HG03045 (cell line): ENCODE results near the gene ZC3H7A.
"Not testable (repeated sequence)": the region's sequence is repeated elsewhere in the genome, so short reads cannot be mapped to it uniquely, and the experiment has no call there.

Experiments used
- ATAC-seq: cut with Tn5 transposase; IDR thresholded peaks from one replicate; pipeline ENCODE4 v1.9.1; 2021; ENCODE audit warnings: mild to moderate bottlenecking, moderate library complexity; ENCODE audit not compliant: unreplicated experiment

Gene ZC3H7A

GRCh38 chr16:11801481-11802021, 4.5 kb upstream of the ZC3H7A start:
- no peak for ATAC-seq

GRCh38 chr16:11800382-11800718, 3.3 kb upstream of the ZC3H7A start:
- ATAC-seq: no peak

- no peak for ATAC-seq
Observed at GRCh38 chr16:11799509-11800381, 2.7 kb upstream of the ZC3H7A start.

GRCh38 chr16:11799017-11799381, 1.9 kb upstream of the ZC3H7A start:
- no peak for ATAC-seq

GRCh38 chr16:11797957-11798299, 870 bp upstream of the ZC3H7A start:
- ATAC-seq: no peak

- no peak for ATAC-seq
Observed at GRCh38 chr16:11796227-11797165, 562 bp downstream of the ZC3H7A start.

- no peak for ATAC-seq
Observed at GRCh38 chr16:11795887-11796226, 1.2 kb downstream of the ZC3H7A start.

GRCh38 chr16:11794996-11795886, 1.8 kb downstream of the ZC3H7A start:
- ATAC-seq: no peak

GRCh38 chr16:11794447-11794846, 2.6 kb downstream of the ZC3H7A start:
- ATAC-seq: no peak

GRCh38 chr16:11793840-11794239, 3.2 kb downstream of the ZC3H7A start:
- no peak for ATAC-seq

- no peak for ATAC-seq
Observed at GRCh38 chr16:11792410-11793241, 4.4 kb downstream of the ZC3H7A start.

GRCh38 chr16:11791144-11791828, 5.8 kb downstream of the ZC3H7A start:
- no peak for ATAC-seq

GRCh38 chr16:11788914-11789313, 8.1 kb downstream of the ZC3H7A start:
- ATAC-seq: no peak

GRCh38 chr16:11784980-11785599, 12.0 kb downstream of the ZC3H7A start:
- not testable (repeated sequence) for ATAC-seq

GRCh38 chr16:11784381-11784780, 12.7 kb downstream of the ZC3H7A start:
- ATAC-seq: not testable (repeated sequence)

GRCh38 chr16:11784038-11784369, 13.1 kb downstream of the ZC3H7A start:
- no peak for ATAC-seq

- ATAC-seq: peak; percentile 57
Observed at GRCh38 chr16:11783319-11784037, 13.6 kb downstream of the ZC3H7A start.

GRCh38 chr16:11781773-11782172, 15.3 kb downstream of the ZC3H7A start:
- no peak for ATAC-seq
